ENCODE results near the gene LIMS4.
"Not testable (repeated sequence)": the region's sequence is repeated elsewhere in the genome, so short reads cannot be mapped to it uniquely, and the experiment has no call there.

Gene LIMS4

GRCh38 chr2:110449127-110449947 is 23.3 kb downstream of the LIMS4 start:
- DNase-seq = not testable (repeated sequence)

GRCh38 chr2:110446644-110447043 is 26.0 kb downstream of the LIMS4 start:
- DNase-seq = not testable (repeated sequence)

DNA sequence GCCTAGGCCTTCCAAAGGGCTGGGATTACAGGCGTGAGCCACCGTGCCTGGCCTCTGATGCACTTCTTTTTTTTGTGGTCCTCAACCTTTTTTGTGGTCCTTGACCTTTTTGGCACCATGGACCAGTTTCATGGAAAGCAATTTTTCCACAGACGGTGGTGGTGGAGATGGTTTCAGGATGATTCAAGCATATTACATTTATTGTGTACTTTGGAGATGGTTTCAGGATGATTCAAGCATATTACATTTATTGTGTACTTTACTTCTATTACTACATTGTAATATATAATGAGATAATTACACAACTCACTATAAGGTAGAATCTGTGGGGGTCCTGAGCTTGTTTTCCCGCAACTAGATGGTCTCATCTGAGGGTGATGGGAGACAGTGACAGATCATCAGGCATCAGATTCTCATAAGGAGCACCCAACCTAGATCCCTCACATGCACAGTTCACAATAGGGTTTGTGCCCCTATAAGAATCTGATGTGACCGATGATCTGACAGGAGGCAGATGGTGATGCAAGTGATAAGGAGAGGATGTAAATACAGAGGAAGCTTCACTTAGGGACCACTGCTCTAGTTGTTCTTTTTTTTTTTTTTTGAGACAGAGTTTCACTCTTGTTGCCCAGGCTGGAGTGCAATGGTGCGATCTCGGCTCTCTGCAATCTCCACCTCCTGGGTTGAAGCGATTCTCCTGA is 29.2 kb downstream of the LIMS4 start:
- DNase-seq = not testable (repeated sequence)

- not testable (repeated sequence) for DNase-seq
These were observed 30.7 kb downstream of the LIMS4 start for GRCh38 chr2:110441905-110442304.

GRCh38 chr2:110434565-110434964 is 38.1 kb downstream of the LIMS4 start:
- DNase-seq = not testable (repeated sequence)

DNA sequence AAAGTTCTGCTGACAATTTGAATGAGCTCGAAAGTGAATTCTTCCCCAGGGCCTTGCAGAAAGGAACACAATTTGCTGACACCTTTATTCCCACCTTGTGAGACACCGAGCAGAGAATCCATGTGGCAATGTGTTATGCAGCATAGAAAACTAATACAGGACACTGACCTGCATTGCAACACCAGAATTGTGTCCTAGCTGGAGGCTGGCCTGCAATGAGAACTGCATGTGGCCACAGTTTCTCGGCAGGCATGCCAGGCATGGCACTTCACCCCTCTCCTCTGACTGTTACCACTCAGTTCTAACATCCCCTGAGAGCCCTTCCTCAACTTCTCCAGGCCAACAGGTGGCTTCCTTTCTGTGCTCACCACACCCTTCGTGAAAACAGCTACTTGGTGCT is 46.9 kb downstream of the LIMS4 start:
- not testable (repeated sequence) for DNase-seq

GRCh38 chr2:110424421-110424820 is 48.2 kb downstream of the LIMS4 start:
- DNase-seq = not testable (repeated sequence)

DNA sequence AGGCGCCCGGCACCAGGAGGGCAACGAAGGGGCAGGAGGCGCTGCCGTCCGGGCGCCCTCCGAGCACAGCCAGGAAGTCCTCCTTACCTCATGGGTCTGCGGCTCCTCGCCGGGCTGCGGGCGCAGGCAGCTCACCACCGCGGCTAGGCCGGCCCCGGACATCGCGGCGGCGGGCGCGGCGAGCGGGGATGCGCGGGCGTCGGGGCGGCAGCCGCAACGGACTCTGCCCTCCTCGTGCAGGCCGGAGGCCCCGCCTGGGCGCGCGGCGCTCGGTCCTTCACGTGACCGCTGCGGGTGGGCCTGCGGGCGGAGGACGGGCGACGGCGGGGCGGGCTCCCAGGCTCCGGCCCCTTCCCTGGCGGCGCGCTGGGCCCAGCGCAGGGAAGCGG is 49.0 kb downstream of the LIMS4 start:
- DNase-seq = not testable (repeated sequence)

DNA sequence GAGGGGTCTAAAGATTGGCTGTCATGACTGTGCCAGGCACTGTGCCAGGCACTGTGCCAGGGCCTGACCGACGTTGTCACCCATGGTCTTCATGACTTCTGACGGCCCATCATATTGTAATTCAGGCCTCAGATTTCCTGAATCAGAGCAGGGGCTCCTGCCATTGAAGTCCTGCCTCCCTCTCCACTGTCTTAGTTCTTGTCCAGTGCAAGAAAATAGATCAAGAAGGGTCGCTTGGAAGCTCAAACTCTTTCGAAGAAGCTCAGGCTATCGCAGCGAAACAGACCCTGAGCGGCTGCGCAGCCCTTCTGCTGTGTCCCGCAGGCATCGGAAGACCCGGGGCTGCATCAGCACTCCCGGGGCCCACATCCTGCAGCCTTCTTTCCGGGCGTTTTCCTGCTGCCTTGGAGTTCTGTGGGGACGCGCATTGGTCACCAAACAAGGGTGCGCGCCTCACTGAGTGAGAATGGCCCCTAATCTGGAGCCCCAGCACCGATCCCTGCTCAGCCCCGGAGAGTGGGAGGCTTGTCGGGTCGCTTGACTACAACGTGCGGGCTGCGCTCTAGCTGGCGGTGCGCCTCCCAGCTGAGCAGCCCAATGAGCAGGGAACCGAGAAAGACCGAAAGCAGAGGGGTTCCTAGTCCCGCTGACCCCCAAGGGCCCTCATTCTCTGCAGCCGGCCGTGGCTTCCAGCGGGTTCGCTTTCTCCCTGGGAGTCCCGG is 49.6 kb downstream of the LIMS4 start:
- DNase-seq = not testable (repeated sequence)

DNA sequence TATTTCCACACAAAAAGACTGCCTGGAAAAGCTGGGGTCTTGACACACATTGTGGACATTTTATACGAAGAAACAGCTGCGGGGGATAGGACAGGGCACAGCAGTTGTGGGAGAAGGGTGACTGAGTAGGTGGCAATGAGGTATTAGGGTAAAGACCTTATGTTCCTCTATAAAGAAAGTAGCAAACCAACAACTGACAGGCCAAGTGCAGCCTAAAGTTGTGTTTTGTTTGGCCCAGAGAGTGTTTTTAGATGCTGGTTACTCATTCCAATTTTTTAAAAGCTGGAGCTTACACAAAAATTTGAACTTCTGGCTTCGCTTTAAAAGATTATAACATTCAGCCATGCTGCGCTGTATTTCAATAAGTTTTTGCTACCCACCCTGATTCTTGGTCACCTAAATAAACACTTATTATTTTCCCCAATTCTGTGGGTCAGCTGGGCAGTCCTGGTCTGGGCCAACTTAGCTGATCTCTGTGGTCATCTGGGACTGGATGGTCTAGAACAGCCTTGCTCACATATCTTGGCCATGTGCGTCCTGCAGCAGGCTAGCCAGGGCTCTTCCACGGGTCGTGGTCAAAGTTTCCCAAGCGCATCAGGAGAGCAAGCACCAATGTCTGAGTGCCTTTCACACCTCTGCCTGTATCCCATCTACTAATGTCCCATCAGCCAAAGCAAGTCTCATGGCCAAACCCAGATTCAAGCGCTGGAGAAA is 51.8 kb downstream of the LIMS4 start:
- not testable (repeated sequence) for DNase-seq

DNA sequence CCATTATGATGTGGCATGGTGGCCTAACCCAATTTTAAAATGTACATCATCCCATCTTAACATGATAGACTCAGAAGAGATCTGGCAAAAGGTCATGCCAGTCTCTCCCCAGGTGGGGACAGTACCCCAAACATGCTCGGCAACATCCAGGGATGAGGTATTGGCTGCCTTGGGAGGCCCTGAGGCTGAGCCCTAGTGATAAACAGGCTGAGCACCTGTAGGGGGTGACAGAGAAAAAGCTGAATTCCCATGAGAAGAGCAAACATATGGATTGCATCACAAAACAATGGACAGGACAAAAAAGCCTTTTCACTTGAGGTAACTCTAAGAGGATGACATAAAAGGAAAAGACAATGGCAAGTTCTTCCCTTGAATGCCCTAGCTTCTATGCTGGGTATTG is 65.5 kb downstream of the LIMS4 start:
- DNase-seq = not testable (repeated sequence)

DNA sequence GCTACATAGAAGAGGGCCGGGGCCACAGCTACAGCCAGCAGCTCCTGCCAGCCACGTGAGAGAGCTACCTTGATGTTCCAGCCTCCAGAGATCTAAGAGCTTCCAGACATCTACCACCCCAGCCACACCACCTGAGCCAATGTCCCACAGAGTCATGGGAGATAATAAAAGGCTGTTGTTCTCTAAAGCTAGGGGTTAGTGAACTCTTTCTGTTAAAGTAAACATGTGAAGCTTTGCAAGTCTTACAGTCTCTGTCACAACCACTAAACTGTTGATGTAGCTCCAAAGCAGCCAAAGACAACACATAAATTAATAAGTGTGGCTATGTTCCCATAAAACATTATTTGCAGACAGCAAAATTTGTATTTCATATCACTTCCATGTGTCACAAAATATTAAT is 67.6 kb downstream of the LIMS4 start:
- DNase-seq = not testable (repeated sequence)

GRCh38 chr2:110404246-110404645 is 68.4 kb downstream of the LIMS4 start:
- not testable (repeated sequence) for DNase-seq

DNA sequence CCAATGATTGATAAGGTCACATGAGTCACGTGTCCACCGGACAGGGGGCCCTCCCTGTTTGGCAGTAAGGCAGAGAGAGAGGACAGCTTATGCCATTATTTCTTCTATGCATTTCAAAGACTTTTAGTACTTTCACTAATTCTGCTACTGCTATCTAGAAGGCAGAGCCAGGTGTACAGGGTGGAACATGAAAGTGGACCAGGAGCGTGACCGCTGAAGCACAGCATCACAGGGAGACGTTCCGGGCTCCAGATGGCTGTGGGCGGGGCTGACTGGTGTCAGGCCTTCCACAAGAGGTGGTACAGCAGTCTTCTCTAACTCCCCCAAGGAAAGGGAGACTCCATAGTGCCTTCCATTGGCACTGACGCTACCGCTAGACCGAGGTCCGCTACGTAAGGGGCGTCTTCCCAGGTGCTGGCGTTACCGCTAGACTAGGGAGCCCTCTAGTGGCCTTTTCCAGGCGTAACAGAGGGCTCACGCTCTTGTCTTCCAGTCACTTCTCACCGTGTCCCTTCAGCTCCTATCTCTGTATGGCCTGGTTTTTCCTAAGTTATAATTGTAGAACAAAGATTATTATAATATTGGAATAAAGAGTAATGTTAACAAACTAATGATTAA is 71.5 kb downstream of the LIMS4 start:
- DNase-seq = not testable (repeated sequence)

GRCh38 chr2:110399378-110399777 is 73.2 kb downstream of the LIMS4 start:
- not testable (repeated sequence) for DNase-seq

- DNase-seq = not testable (repeated sequence)
These were observed 76.6 kb downstream of the LIMS4 start for GRCh38 chr2:110395990-110396389.
